Measurements from ENCODE around the gene COL5A1.

Gene COL5A1

GRCh38 chr9:134607971-134608370 lies 33.6 kb upstream of the COL5A1 start:
- no peak for DNase-seq

- DNase-seq: no peak
Observed at GRCh38 chr9:134611046-134611445, 30.6 kb upstream of the COL5A1 start.

GRCh38 chr9:134612309-134612708 lies 29.3 kb upstream of the COL5A1 start:
- no peak for DNase-seq

GRCh38 chr9:134612715-134613114 lies 28.9 kb upstream of the COL5A1 start:
- no peak for DNase-seq

GRCh38 chr9:134614256-134614655 lies 27.3 kb upstream of the COL5A1 start:
- DNase-seq: no peak

GRCh38 chr9:134616341-134616740 lies 25.3 kb upstream of the COL5A1 start:
- DNase-seq: no peak

GRCh38 chr9:134617246-134617645 lies 24.4 kb upstream of the COL5A1 start:
- no peak for DNase-seq

- DNase-seq: no peak
Observed at GRCh38 chr9:134617836-134618162, 23.8 kb upstream of the COL5A1 start.

- no peak for DNase-seq
Observed at GRCh38 chr9:134618163-134618832, 23.3 kb upstream of the COL5A1 start.

GRCh38 chr9:134618833-134619447 lies 22.7 kb upstream of the COL5A1 start:
- DNase-seq: no peak

GRCh38 chr9:134619448-134619982 lies 22.1 kb upstream of the COL5A1 start:
- no peak for DNase-seq

GRCh38 chr9:134619983-134620661 lies 21.5 kb upstream of the COL5A1 start:
- no peak for DNase-seq

GRCh38 chr9:134620751-134621557 lies 20.6 kb upstream of the COL5A1 start:
- no peak for DNase-seq

GRCh38 chr9:134621558-134622110 lies 20.0 kb upstream of the COL5A1 start:
- no peak for DNase-seq

GRCh38 chr9:134622896-134623257 lies 18.7 kb upstream of the COL5A1 start:
- no peak for DNase-seq

GRCh38 chr9:134623258-134624066 lies 18.1 kb upstream of the COL5A1 start:
- no peak for DNase-seq

GRCh38 chr9:134624137-134624591 lies 17.4 kb upstream of the COL5A1 start:
- DNase-seq: no peak

GRCh38 chr9:134624621-134625181 lies 16.9 kb upstream of the COL5A1 start:
- DNase-seq: no peak

- no peak for DNase-seq
Observed at GRCh38 chr9:134625361-134626068, 16.1 kb upstream of the COL5A1 start.

GRCh38 chr9:134626069-134626423 lies 15.6 kb upstream of the COL5A1 start:
- DNase-seq: no peak

All from NCI-H510A treated with DMSO at 0.1 percent for 48 hours (cell line).